HEK293 (cell line): ENCODE data around the gene MAP1S.

Experiments used
- ATF2 ChIP-seq: fragments of 450-650 bp; formaldehyde crosslinking; IDR thresholded peaks from 2 replicates; pipeline ENCODE4 v1.5.1; 2016; ENCODE audit warnings: missing biosample characterization, missing genetic modification characterization, low read depth
- BCL11A ChIP-seq: fragments of 450-650 bp; formaldehyde crosslinking; IDR thresholded peaks from 2 replicates; pipeline ENCODE4 v1.5.1; 2016; ENCODE audit warnings: low read depth, missing biosample characterization, missing genetic modification characterization
- BCL11B ChIP-seq: fragments of 450-650 bp; formaldehyde crosslinking; IDR thresholded peaks from 2 replicates; pipeline ENCODE4 v1.5.1; 2016; ENCODE audit warnings: low read depth, missing biosample characterization, missing genetic modification characterization
- GLIS1 ChIP-seq: fragments of 450-650 bp; formaldehyde crosslinking; IDR thresholded peaks from 2 replicates; pipeline ENCODE4 v1.5.1; 2016; ENCODE audit warnings: missing biosample characterization, missing genetic modification characterization
- GLIS2 ChIP-seq: fragments of 450-650 bp; formaldehyde crosslinking; IDR thresholded peaks from 2 replicates; pipeline ENCODE4 v1.5.1; 2016; ENCODE audit warnings: missing biosample characterization, missing genetic modification characterization
- HOXD13 ChIP-seq: sonication (generic); formaldehyde crosslinking; IDR thresholded peaks from 2 replicates; pipeline ENCODE4 v1.8.0; 2022; ENCODE audit warnings: missing genetic modification reagents, borderline replicate concordance
- KLF7 ChIP-seq: fragments of 450-650 bp; formaldehyde crosslinking; IDR thresholded peaks from 2 replicates; pipeline ENCODE4 v1.5.1; 2016; ENCODE audit warnings: missing biosample characterization, missing genetic modification characterization, borderline replicate concordance
- REPIN1 ChIP-seq: fragments of 450-650 bp; formaldehyde crosslinking; IDR thresholded peaks from 2 replicates; pipeline ENCODE4 v1.5.1; 2017; ENCODE audit warnings: missing biosample characterization, missing genetic modification characterization, low read depth
- SETDB1 ChIP-seq: IDR thresholded peaks from one replicate; pipeline ENCODE4 v1.6.1; 2017; ENCODE audit warnings: mild to moderate bottlenecking, low read length, moderate library complexity, mixed read lengths; ENCODE audit not compliant: insufficient read length
- SP2 ChIP-seq: fragments of 450-650 bp; formaldehyde crosslinking; IDR thresholded peaks from 2 replicates; pipeline ENCODE4 v1.5.1; 2016; ENCODE audit warnings: missing biosample characterization, missing genetic modification characterization
- TSHZ1 ChIP-seq: fragments of 450-650 bp; formaldehyde crosslinking; IDR thresholded peaks from 2 replicates; pipeline ENCODE4 v1.5.1; 2016; ENCODE audit warnings: missing biosample characterization, missing genetic modification characterization, borderline replicate concordance
- ZBTB17 ChIP-seq: fragments of 450-650 bp; formaldehyde crosslinking; IDR thresholded peaks from 2 replicates; pipeline ENCODE4 v1.5.1; 2016; ENCODE audit warnings: missing biosample characterization, missing genetic modification characterization
- ZBTB26 ChIP-seq: fragments of 450-650 bp; formaldehyde crosslinking; optimal IDR thresholded peaks from 2 replicates; pipeline ENCODE3; 2016; ENCODE audit warnings: missing biosample characterization, mild to moderate bottlenecking, missing genetic modification characterization
- ZFHX2 ChIP-seq: fragments of 450-650 bp; formaldehyde crosslinking; conservative IDR thresholded peaks from 2 replicates; pipeline ENCODE4 v1.5.1; 2016; ENCODE audit warnings: missing biosample characterization, missing genetic modification characterization
- ZNF138 ChIP-seq: fragments of 450-650 bp; formaldehyde crosslinking; IDR thresholded peaks from 2 replicates; pipeline ENCODE4 v1.5.1; 2016; ENCODE audit warnings: missing biosample characterization, missing genetic modification characterization, borderline replicate concordance
- ZNF175 ChIP-seq: fragments of 450-650 bp; formaldehyde crosslinking; IDR thresholded peaks from 2 replicates; pipeline ENCODE4 v1.5.1; 2016; ENCODE audit warnings: missing biosample characterization, missing genetic modification characterization
- ZNF292 ChIP-seq: fragments of 450-650 bp; formaldehyde crosslinking; IDR thresholded peaks from 2 replicates; pipeline ENCODE4 v1.5.1; 2016; ENCODE audit warnings: low read depth, missing biosample characterization, missing genetic modification characterization, borderline replicate concordance
- ZNF335 ChIP-seq: fragments of 450-650 bp; formaldehyde crosslinking; conservative IDR thresholded peaks from 2 replicates; pipeline ENCODE4 v1.5.1; 2016; ENCODE audit warnings: missing biosample characterization, missing genetic modification characterization
- ZNF341 ChIP-seq: fragments of 450-650 bp; formaldehyde crosslinking; IDR thresholded peaks from 2 replicates; pipeline ENCODE4; 2016; ENCODE audit warnings: low read depth, missing biosample characterization, missing genetic modification characterization
- ZNF354C ChIP-seq: fragments of 450-650 bp; formaldehyde crosslinking; IDR thresholded peaks from 2 replicates; pipeline ENCODE4 v1.5.1; 2016; ENCODE audit warnings: missing biosample characterization, missing genetic modification characterization, low read depth, borderline replicate concordance
- ZNF423 ChIP-seq: fragments of 450-650 bp; formaldehyde crosslinking; IDR thresholded peaks from 2 replicates; pipeline ENCODE4 v1.5.1; 2016; ENCODE audit warnings: missing biosample characterization, missing genetic modification characterization
- ZNF433 ChIP-seq: fragments of 450-650 bp; formaldehyde crosslinking; IDR thresholded peaks from 2 replicates; pipeline ENCODE4 v1.5.1; 2016; ENCODE audit warnings: missing biosample characterization, missing genetic modification characterization, low read depth
- ZNF555 ChIP-seq: fragments of 450-650 bp; formaldehyde crosslinking; conservative IDR thresholded peaks from 2 replicates; pipeline ENCODE4 v1.5.1; 2017; ENCODE audit warnings: missing biosample characterization, mild to moderate bottlenecking, missing genetic modification characterization, inconsistent platforms
- ZNF560 ChIP-seq: fragments of 450-650 bp; formaldehyde crosslinking; IDR thresholded peaks from 2 replicates; pipeline ENCODE4 v1.5.1; 2017; ENCODE audit warnings: missing biosample characterization, missing genetic modification characterization, borderline replicate concordance
- ZNF610 ChIP-seq: fragments of 450-650 bp; formaldehyde crosslinking; IDR thresholded peaks from 2 replicates; pipeline ENCODE4 v1.5.1; 2016; ENCODE audit warnings: missing biosample characterization, missing genetic modification characterization, borderline replicate concordance
- ZNF701 ChIP-seq: fragments of 450-650 bp; formaldehyde crosslinking; IDR thresholded peaks from 2 replicates; pipeline ENCODE4 v1.5.1; 2016; ENCODE audit warnings: missing biosample characterization, missing genetic modification characterization
- ZNF704 ChIP-seq: fragments of 450-650 bp; formaldehyde crosslinking; IDR thresholded peaks from 2 replicates; pipeline ENCODE4 v1.5.1; 2016; ENCODE audit warnings: missing biosample characterization, missing genetic modification characterization
- ZNF791 ChIP-seq: fragments of 450-650 bp; formaldehyde crosslinking; IDR thresholded peaks from 2 replicates; pipeline ENCODE4 v1.5.1; 2016; ENCODE audit warnings: missing biosample characterization, missing genetic modification characterization
- ZSCAN30 ChIP-seq: fragments of 450-650 bp; IDR thresholded peaks from 2 replicates; pipeline ENCODE4 v1.5.1; 2018; ENCODE audit warnings: missing biosample characterization, mild to moderate bottlenecking, missing genetic modification characterization, moderate library complexity
- ZSCAN5A ChIP-seq: fragments of 450-650 bp; formaldehyde crosslinking; IDR thresholded peaks from 2 replicates; pipeline ENCODE4 v1.5.1; 2016; ENCODE audit warnings: missing biosample characterization, missing genetic modification characterization

The MAP1S gene

GRCh38 chr19:17766543-17767131 is 47.4 kb downstream of the MAP1S start (continued):
- TF ChIP-seq ZNF560 (tag by site-specific recombination), result no peak
- no peak for TF ChIP-seq ZNF354C
- TF ChIP-seq ZNF138 (tag by site-specific recombination), result no peak
- TF ChIP-seq ZSCAN30 (tag by site-specific recombination), result 0 out of 2 replicates have a peak, but pooled peaks have one; percentile 18
- no peak for TF ChIP-seq HOXD13
- TF ChIP-seq ATF2, result no peak
- TF ChIP-seq SETDB1, result no peak
- no peak for TF ChIP-seq ZNF791 (tag by site-specific recombination)
- TF ChIP-seq ZNF433 (tag by site-specific recombination), result no peak
- TF ChIP-seq ZNF555 (tag by site-specific recombination), result no peak
- peak; percentile 94 for TF ChIP-seq GLIS1 (tag by site-specific recombination)
- peak; percentile 59 for TF ChIP-seq GLIS2
- TF ChIP-seq KLF7 (tag by site-specific recombination), result no peak
- TF ChIP-seq ZNF610 (tag by site-specific recombination), result no peak
- peak; percentile 97 for TF ChIP-seq ZNF335 (tag by site-specific recombination)
- TF ChIP-seq TSHZ1 (tag by site-specific recombination), result no peak
- peak; percentile 25 for TF ChIP-seq ZBTB26
- TF ChIP-seq ZNF175, result no peak
- peak; percentile 37; the same call in 1 of the 2 replicates for TF ChIP-seq SP2 (tag by site-specific recombination)
- TF ChIP-seq ZNF292 (tag by site-specific recombination), result no peak
- TF ChIP-seq ZNF704, result no peak
- no peak for TF ChIP-seq REPIN1 (tag by site-specific recombination)
- TF ChIP-seq BCL11A (tag by site-specific recombination), result no peak
- peak; percentile 57 for TF ChIP-seq ZBTB17 (tag by site-specific recombination)
- TF ChIP-seq ZNF701 (tag by site-specific recombination), result no peak
- TF ChIP-seq ZFHX2 (tag by site-specific recombination), result peak; percentile 74
- no peak for TF ChIP-seq ZNF423 (tag by site-specific recombination)
- peak; percentile 62; the same call in 1 of the 2 replicates for TF ChIP-seq BCL11B
- no peak for TF ChIP-seq ZSCAN5A
- TF ChIP-seq ZNF341, result peak; percentile 46; the same call in 1 of the 2 replicates
